ENCODE results near the gene PREB.

DNA sequence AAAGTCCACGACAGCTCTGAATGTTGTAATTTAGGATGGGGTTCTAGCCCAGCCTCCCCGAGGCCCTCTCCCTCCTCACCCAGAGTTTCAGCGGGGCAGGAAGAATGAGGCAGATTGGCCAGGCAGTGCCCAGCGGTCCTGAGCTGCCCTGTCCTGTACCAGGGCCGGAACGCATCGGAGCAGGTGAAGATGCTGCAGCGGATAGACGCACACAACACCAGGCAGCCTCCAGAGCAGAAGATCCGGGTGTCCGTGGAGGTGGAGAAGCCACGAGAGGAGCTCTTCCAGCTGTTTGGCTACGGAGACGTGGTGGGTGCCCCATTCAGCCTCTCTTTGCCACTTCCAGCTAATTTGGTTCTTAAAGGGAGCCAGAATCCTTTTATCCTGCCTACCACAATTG, 37.1 kb downstream of the PREB start:
- TF ChIP-seq EGR1 (IDR thresholded peaks at IDR 0.05) (no peak), TAF1 (IDR thresholded peaks at IDR 0.05; ENCODE audit: low read depth) (no peak), EP300 (IDR thresholded peaks at IDR 0.05; ENCODE audit: borderline replicate concordance) (no peak), RAD21 (IDR thresholded peaks at IDR 0.05; ENCODE audit: low read depth) (no peak), TCF12 (IDR thresholded peaks at IDR 0.05; ENCODE audit: low read depth) (no peak)
- TF ChIP-seq, protein P1, sequence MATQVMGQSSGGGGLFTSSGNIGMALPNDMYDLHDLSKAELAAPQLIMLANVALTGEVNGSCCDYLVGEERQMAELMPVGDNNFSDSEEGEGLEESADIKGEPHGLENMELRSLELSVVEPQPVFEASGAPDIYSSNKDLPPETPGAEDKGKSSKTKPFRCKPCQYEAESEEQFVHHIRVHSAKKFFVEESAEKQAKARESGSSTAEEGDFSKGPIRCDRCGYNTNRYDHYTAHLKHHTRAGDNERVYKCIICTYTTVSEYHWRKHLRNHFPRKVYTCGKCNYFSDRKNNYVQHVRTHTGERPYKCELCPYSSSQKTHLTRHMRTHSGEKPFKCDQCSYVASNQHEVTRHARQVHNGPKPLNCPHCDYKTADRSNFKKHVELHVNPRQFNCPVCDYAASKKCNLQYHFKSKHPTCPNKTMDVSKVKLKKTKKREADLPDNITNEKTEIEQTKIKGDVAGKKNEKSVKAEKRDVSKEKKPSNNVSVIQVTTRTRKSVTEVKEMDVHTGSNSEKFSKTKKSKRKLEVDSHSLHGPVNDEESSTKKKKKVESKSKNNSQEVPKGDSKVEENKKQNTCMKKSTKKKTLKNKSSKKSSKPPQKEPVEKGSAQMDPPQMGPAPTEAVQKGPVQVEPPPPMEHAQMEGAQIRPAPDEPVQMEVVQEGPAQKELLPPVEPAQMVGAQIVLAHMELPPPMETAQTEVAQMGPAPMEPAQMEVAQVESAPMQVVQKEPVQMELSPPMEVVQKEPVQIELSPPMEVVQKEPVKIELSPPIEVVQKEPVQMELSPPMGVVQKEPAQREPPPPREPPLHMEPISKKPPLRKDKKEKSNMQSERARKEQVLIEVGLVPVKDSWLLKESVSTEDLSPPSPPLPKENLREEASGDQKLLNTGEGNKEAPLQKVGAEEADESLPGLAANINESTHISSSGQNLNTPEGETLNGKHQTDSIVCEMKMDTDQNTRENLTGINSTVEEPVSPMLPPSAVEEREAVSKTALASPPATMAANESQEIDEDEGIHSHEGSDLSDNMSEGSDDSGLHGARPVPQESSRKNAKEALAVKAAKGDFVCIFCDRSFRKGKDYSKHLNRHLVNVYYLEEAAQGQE (IDR thresholded peaks at IDR 0.05; ENCODE audit: low read depth): no peak
- TF ChIP-seq, protein P2, sequence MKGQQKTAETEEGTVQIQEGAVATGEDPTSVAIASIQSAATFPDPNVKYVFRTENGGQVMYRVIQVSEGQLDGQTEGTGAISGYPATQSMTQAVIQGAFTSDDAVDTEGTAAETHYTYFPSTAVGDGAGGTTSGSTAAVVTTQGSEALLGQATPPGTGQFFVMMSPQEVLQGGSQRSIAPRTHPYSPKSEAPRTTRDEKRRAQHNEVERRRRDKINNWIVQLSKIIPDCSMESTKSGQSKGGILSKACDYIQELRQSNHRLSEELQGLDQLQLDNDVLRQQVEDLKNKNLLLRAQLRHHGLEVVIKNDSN (IDR thresholded peaks at IDR 0.05): no peak

Data from Ishikawa (cell line).